ENCODE results near the gene CDA.

Gene CDA

GRCh38 chr1:20658166-20658915 is 69.4 kb downstream of the CDA start:
- DNase-seq, result no peak

DNA sequence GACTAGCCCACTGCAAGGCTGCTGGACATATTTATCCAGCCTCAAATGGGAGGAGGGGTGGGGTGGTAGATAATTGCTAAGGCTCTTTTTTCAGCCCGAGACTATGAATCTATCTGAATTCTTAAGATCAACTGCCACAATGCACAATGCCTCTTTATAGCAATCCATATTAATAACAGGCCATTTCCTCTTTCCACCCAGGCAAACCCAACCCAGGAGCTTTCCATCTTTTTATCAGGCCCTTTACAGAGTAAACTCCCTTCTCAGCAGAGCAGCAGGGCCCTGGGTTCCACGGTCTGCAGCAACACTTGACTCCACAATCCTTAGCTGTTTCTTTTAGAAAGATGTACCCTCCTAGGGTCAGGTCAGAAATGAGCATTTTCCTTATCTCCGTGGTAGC is 71.5 kb downstream of the CDA start:
- no peak for DNase-seq

DNA sequence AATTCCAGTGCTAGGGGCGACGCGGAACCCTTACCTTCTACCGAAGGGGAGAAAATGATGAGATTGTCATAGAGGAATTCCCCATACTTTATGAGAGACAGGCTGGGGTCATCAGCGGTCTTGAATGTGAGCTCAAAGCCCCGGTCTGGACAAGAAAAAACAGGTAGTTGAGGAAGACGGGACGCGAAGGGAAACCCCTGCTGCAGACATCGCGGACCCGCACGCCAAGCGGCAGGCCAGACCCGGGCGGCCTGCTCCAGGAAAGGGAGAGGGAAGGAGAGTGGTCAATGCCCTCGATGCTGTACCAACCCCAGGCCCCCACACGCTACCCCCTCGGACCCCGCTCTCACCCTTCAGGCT is 71.9 kb downstream of the CDA start:
- DNase-seq, result no peak

- DNase-seq, result peak; percentile 99
Measured at GRCh38 chr1:20661207-20662109, 72.6 kb downstream of the CDA start, which contains the start of gene DDOST. Gene DDOST, minus strand, starts transcription at chr1:20661369. Its CDS starts 19 bp downstream, at chr1:20661350.

DNA sequence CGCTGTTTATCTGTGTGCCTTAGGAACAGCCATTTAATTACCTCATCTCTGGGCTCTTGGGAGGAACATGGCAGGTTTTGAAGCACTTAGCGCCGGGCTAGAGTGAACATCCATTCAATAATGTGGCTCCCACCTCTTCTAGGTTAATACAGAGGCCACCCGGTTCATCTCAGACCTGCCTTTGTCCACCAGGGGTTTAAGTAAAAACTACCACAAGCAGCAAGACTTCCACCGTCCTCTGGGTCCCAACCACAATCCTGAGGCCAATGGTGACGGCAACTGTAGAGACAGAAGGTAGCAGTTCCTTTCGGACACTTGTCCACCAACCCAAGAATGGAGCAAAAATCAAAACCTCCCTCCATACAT is 73.2 kb downstream of the CDA start:
- DNase-seq, result no peak

GRCh38 chr1:20663365-20663764 is 74.5 kb downstream of the CDA start:
- DNase-seq, result no peak

- no peak for DNase-seq
Measured at GRCh38 chr1:20663969-20664715, 75.2 kb downstream of the CDA start.

DNA sequence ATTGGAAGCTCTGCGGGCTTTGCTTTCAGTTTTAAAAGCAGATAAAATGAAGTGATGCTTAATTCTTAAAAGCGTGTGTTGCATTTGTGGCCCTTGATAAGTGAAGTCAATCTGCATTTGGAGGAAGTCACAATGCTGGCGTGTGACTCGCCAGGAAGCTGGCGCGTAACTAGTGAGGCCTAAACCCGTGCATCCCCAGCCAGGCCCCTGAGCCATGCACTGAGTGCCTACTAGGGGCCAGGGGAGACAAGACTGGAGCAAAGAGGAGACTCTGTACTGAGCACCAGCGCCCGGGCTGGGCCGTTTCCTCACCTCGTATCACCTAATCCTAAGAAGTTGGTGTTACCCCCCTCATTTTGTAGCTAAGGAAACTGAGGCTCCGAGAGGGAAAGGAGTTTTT is 76.8 kb downstream of the CDA start:
- DNase-seq, result no peak

DNA sequence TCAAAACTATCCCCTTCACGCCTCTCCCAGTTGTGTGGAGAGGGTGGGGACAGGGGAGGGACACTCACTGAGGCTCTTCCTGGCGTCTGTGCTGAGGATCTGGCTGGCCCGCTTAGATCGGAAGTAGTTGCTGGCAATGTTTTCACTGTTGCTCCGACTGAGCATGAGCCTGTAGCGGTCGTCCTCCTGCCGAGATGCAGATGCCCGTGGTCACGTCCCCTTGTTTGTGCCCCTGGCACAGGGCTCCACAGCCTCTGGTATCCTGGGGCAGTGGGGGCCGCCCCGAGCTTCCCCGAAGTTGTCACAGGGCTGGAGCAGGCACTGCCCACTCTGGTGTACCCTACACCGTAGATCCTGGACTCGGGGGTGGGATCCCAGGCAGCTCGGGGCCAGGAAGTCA is 77.2 kb downstream of the CDA start:
- no peak for DNase-seq

GRCh38 chr1:20666804-20667203 is 77.9 kb downstream of the CDA start:
- peak; percentile 32 for DNase-seq

Data from activated CD4-positive, alpha-beta T cell treated with anti-CD3 and anti-CD28 coated beads, Interleukin-2, Interleukin-6, amounts not matched to agents 100 ng/mL and 50 ng/mL, durations not matched to agents 16 hours and 8 hours (primary cell).